GM12873 (cell line): ENCODE measurements around the gene LRRK2.
A peak's percentile ranks its signal among the peaks of the same experiment; 100 is the strongest.

Source experiments
- TF ChIP-seq, protein P1 (sequence below): IDR thresholded peaks from 2 replicates; pipeline ENCODE4 v1.5.1; 2012; ENCODE audit warnings: low read depth, mild to moderate bottlenecking, moderate library complexity, low read length, control low read depth; ENCODE audit not compliant: insufficient read depth; ENCODE audit errors: missing control alignments

The LRRK2 gene

DNA sequence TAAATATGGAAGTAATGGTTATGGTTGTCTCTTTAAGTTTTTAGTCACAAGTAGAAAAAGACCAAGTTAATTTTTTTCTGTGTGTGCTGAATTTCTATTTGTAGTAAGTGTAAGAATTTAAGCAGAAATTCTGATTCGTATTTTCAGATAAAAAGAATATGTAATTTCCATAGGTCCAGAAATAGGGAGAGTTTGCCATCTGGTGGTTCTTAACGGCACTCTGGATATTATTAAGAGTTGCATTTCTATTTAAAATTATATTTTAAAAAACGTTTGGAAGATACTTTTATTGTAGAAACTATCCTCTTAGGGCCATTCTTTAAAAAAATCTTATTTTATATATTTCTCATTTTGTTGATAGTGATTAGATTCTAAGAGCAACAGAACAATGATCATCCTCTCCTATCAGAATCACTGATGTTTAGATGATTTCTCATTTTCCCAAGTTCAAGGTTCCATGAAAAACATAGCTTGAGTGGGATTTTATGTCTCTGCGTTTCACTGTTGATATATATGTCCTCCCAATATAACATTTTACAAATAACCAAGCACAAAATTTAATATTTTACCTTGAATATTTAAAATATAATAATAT lies 88.3 kb downstream of the LRRK2 start:
- TF ChIP-seq, protein P1, sequence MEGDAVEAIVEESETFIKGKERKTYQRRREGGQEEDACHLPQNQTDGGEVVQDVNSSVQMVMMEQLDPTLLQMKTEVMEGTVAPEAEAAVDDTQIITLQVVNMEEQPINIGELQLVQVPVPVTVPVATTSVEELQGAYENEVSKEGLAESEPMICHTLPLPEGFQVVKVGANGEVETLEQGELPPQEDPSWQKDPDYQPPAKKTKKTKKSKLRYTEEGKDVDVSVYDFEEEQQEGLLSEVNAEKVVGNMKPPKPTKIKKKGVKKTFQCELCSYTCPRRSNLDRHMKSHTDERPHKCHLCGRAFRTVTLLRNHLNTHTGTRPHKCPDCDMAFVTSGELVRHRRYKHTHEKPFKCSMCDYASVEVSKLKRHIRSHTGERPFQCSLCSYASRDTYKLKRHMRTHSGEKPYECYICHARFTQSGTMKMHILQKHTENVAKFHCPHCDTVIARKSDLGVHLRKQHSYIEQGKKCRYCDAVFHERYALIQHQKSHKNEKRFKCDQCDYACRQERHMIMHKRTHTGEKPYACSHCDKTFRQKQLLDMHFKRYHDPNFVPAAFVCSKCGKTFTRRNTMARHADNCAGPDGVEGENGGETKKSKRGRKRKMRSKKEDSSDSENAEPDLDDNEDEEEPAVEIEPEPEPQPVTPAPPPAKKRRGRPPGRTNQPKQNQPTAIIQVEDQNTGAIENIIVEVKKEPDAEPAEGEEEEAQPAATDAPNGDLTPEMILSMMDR = peak; percentile 22

- TF ChIP-seq, protein P1 = no peak
Measured at GRCh38 chr12:40313928-40314327, 89.1 kb downstream of the LRRK2 start.

DNA sequence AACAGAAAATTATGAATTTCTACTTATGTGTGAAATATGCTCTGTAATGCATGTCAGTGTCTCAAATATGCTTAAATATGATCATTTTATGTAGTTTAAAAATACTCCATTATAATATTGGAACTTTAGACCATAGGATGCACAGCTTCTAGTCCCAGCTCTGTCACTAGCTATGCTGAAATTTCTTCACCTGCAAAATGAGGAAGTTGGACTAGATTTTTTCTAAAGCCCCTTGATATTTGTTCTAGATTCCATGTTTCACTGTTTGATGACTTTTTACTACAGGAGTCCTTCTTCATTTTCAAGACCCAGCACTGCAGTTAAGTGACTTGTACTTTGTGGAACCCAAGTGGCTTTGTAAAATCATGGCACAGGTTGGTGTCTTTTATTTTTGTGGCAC lies 90.1 kb downstream of the LRRK2 start:
- TF ChIP-seq, protein P1 = no peak

- TF ChIP-seq, protein P1 = no peak
Measured at GRCh38 chr12:40315375-40315774, 90.6 kb downstream of the LRRK2 start.

GRCh38 chr12:40324261-40324660 lies 99.5 kb downstream of the LRRK2 start:
- TF ChIP-seq, protein P1 = no peak

GRCh38 chr12:40325349-40325960 lies 100.7 kb downstream of the LRRK2 start:
- TF ChIP-seq, protein P1 = peak; percentile 71

- TF ChIP-seq, protein P1 = no peak
Measured at GRCh38 chr12:40327535-40327934, 102.7 kb downstream of the LRRK2 start.
